HG02870 (cell line): ENCODE results near the gene KRT38.
"Not testable (repeated sequence)": the region's sequence is repeated elsewhere in the genome, so short reads cannot be mapped to it uniquely, and the experiment has no call there.

Experiments
- ATAC-seq: cut with Tn5 transposase; IDR thresholded peaks from one replicate; pipeline ENCODE4 v1.9.1; 2021; ENCODE audit warnings: mild to moderate bottlenecking, moderate library complexity; ENCODE audit not compliant: unreplicated experiment

The KRT38 gene

DNA sequence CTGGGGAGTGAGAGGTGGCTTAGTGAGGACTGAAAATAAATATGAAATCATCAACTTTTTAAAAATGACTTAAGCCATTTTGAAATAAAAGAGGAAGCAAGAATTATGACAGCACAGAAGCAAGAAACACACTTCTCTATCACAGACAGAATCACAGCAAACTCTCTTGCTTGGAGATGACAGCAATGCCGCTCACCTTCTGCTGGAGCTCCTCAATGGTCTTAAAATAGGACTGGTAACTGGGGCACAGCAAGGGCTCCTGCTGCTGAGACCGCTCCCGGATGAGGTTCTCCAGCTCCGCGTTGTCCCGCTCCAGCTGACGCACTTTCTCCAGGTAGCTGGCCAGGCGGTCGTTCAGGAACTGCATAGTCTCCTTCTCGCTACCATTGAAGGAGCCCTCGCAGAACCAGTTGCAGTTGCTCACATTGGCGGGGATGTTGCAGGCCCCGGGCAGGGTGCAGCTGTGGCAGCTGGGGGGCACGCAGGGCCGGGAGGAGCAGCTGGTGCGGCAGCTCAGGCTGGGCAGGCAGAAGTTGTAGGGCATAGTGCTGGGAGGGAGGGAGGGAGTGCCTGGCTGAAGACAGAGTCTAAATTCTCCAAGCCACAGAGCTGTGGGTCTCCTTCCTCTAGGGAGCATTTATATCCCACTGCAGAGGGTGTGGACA lies 43.7 kb downstream of the KRT38 start, which contains the start of gene KRT31:
Gene KRT31 (minus strand): TSS at position 613 of the 665 bp plus-strand sequence. CDS start 69 bp downstream, at position 544.
- ATAC-seq: no peak

DNA sequence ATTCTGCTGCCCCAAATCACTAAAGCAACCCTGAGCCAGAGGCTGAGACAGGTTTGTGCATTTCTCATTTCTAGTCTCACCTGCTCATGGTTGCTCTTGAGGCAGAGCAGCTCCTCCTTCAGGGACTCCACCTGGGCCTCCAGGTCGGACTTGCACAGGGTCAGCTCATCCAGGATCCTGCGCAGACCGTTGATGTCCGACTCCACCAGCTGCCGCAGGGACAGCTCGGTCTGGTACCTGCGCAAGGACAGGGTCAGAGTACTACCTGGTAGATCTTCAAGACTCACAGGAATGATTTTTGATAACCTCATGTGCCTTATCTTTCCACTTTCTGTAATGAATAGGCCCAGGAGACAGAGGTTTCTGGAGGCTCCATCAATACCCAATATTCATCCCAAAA lies 44.4 kb downstream of the KRT38 start:
- ATAC-seq: no peak

- no peak for ATAC-seq
Measured at GRCh38 chr17:41395611-41396010, 45.2 kb downstream of the KRT38 start.

- not testable (repeated sequence) for ATAC-seq
Measured at GRCh38 chr17:41395044-41395443, 45.7 kb downstream of the KRT38 start.

GRCh38 chr17:41394254-41394996 lies 46.4 kb downstream of the KRT38 start:
- ATAC-seq: no peak

DNA sequence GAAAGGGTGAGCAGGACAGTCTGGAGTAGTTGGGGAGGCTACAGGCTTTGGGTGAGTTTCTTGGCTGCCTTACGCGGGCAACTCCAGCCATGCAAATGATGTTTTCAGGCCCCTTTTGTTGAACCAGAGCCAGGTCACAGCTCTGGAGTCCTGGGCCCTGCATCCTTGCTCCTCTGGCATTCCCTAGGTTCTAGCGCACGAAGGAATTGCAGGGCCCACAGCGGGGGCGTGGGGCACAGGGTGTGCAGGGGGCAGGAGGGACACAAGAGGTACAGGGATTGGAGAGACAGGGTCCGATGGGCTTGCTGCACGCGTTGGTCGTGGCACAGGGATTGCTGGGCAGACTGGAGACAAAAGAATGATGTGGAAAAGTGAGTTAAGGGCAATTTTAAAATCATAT lies 47.0 kb downstream of the KRT38 start:
- no peak for ATAC-seq

DNA sequence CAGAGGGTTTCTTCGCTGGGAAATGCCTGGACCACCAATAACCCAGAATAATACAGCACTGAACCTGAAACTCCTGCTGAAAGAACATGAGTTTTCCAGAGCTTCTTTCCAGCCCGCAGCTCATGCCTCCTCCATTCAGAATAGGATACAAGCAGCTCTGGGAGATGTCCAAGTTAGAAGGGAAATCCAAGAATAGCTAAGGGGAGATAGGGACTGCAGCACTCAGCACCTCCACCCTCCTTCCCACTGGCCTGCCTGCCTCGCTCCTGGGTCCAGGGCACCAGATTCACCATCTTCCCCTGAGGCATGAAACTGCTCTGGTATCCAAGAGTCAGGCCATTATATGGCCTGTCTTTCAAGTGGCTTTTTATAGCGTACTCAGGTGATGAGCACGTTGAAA lies 47.5 kb downstream of the KRT38 start:
- ATAC-seq: no peak

- ATAC-seq: no peak
Measured at GRCh38 chr17:41392278-41392677, 48.5 kb downstream of the KRT38 start.

GRCh38 chr17:41391535-41391934 lies 49.2 kb downstream of the KRT38 start:
- no peak for ATAC-seq

GRCh38 chr17:41390411-41390938 lies 50.3 kb downstream of the KRT38 start:
- no peak for ATAC-seq

GRCh38 chr17:41387670-41388069 lies 53.1 kb downstream of the KRT38 start:
- no peak for ATAC-seq

- ATAC-seq: no peak
Measured at GRCh38 chr17:41386227-41386626, 54.6 kb downstream of the KRT38 start.
